GM18502 (cell line): ENCODE results near the gene TXNRD1.
"Not testable (repeated sequence)": the region's sequence is repeated elsewhere in the genome, so short reads cannot be mapped to it uniquely, and the experiment has no call there.

ENCODE experiments used
- ATAC-seq: cut with Tn5 transposase; IDR thresholded peaks from one replicate; pipeline ENCODE4 v1.9.1; 2021; ENCODE audit warnings: mild to moderate bottlenecking; ENCODE audit not compliant: unreplicated experiment, poor library complexity

The TXNRD1 gene

DNA sequence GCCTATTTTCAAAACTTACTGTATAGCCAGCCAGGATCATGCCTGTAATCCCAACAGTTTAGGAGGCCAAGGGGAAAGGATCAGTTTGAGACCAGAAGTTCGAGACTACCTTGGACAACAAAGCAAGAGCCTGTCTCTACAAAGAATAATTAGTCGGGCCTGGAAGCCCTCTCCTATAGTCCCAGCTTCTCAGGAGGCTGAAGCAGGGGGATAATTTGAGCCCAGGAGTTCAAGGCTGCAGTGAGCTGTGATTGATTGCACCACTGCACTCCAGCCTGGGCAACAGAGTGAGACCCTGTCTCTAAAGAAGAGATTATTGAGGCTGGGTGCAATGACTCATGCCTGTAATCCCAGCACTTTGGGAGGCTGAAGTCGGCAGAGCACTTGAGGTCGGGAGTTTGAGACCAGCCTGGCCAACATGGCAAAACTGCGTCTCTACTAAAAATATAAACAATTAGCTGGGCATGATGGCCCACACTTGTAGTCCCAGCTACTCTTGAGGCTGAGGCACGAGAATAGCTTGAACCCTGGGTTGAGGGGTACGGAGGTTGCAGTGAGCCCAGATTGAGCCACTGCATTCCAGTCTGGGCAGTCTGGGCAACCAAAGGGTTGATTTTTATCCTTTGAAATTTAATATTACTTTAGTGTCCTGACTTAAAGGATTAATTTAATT, 102.1 kb downstream of the TXNRD1 start:
- ATAC-seq, result no peak

DNA sequence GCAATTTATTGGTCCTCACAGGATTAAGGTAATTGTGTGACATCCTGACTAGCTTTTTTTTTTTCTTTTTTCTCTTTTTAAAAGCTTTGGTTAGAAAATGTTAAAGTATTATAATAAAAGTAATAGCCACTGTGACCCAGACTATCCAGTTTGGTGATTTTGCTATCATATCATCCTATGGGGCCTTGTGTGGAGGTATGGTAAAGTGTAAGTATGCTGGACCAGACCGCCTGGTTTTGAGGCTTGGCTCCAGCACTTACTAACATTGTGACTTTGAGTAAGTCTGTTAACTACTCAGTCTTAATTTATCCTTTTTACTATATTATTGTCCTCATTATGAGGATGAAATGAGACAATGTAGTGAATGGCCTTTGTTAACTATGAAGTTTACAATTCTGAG, 103.4 kb downstream of the TXNRD1 start:
- no peak for ATAC-seq

DNA sequence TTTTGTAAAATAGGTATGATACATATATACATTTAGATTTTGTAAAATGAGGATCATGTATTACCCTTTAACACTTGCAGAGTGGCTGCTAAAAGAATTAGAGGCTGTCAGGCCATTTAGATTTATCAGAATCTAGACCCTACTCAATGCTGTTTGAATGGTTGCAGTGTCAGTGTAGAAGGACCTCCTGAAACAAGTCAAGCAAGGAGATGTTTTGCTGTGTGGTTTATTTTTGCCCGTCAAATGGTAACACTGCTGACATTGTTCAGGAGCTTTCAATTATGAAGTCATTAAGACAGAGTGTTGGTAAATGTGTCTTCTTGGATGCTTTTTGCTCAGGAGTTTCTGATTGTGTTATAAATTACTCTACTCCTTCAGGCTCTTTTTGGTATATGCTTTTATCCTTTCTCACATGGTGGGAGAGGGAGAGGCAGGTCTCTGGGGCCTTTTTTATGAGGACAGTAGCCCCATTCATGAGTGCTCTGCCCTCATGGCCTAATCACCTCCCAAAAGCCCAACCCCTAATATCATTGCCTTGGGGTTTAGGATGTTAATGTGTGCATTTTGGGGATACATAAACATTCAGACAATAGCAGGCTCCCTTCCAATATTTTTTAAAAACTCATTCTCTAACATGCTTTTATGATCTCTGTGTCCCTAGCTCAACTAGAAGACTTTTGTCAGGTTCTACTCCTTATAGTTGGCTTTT, 104.5 kb downstream of the TXNRD1 start:
- no peak for ATAC-seq

DNA sequence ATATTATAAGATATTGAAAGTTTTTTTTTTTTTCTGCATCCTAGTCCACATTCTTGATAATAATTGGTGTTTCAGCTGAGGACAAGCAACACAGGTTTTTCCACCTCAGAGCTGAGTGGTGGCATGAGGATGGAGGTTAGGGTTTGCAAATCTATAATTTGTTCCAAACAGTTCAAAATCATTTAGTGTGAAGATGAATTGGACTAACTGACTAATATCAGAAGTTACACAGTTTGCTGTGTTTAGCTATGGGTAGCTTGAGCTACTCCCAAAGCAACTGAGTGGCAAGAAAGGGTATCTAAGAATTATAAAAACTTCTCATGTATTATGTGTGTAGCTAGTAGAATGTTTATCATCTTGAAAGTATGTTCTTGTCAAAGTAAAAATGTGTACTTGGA, 105.0 kb downstream of the TXNRD1 start:
- no peak for ATAC-seq

DNA sequence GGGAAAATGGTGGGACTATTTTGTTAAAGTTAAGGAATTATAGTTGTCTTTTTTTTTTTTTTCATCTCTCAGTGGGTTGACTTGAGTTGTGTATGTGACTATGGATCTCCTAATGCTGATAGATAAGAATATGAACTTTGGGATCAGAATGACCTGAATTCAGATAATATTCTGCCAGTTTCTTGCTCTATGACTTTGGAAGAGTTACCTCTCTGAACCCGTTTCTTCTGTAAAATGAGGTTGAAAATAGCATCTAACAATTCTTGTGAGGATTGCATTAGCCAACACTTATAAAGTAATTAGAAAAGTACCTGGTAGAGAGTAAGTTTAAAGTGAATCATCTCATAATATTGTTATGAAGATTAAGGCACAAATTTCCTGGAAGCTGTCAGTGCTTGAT, 106.4 kb downstream of the TXNRD1 start:
- no peak for ATAC-seq

DNA sequence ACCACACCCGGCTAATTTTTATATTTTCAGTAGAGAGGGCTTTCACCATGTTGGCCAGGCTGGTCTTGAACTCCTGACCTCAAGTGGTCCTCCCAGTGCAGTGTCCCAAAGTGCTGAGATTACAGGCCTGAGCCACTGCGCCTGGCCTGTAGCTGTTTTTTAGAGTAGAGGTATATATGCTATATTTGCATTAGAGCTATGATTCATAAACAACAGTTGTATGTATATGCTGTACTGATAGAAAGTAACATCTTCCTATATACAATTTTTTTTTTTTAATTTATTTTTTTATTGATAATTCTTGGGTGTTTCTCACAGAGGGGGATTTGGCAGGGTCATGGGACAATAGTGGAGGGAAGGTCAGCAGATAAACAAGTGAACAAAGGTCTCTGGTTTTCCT, 107.0 kb downstream of the TXNRD1 start:
- not testable (repeated sequence) for ATAC-seq

DNA sequence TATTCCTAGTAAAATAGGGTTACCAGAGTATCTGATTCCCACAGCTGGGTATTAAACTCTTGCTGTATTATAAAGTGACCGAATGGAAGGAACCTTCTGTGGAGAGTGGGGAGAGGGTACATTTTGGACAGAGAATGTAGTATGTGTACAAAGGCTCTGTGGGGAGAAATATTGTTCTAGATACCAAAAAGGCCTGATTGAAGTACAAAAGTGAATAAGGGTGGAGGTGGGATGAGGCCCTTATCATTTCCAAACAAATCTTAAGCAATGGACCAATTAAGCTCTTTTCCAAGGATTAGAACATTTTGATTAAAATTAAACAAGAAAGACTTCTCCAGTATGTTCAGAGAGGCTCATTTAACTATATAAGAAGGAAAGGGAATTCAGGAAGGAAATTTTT, 108.3 kb downstream of the TXNRD1 start:
- ATAC-seq, result no peak

DNA sequence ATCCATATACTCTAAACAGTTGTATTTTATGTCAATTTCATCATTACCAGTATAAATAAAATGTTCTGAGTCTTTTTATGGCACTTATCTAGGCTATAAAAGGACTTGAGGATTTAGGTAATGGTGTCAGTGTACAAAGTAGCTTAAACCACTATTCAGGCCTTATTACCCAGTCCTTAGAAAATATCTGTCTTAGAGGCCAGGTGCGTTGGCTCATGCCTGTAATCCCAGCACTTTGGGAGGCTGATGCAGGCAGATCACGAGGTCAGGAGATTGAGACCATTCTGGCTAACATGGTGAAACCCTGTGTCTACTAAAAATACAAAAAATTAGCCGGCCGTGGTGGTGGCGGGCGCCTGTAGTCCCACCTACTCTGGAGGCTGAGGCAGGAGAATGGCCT, 112.7 kb downstream of the TXNRD1 start:
- ATAC-seq, result not testable (repeated sequence)

DNA sequence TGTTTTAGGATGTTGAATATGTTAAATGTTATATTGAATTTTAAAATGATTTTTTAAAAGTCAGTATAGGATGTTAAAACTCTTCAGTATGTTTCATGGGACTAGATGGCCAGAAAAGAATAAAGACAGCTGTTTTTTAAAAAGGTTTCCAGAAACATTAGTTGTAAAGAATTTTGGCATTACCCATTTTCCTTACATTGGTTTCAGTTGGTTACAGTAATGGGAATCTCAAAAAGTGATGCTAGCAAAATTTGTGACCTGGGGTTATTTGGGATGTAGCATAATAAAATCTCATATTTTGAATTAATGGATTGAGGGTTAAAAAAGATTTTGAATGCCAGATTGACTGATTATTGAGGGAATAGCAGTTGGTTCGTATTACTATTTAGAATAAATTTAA, 113.2 kb downstream of the TXNRD1 start:
- ATAC-seq, result no peak

DNA sequence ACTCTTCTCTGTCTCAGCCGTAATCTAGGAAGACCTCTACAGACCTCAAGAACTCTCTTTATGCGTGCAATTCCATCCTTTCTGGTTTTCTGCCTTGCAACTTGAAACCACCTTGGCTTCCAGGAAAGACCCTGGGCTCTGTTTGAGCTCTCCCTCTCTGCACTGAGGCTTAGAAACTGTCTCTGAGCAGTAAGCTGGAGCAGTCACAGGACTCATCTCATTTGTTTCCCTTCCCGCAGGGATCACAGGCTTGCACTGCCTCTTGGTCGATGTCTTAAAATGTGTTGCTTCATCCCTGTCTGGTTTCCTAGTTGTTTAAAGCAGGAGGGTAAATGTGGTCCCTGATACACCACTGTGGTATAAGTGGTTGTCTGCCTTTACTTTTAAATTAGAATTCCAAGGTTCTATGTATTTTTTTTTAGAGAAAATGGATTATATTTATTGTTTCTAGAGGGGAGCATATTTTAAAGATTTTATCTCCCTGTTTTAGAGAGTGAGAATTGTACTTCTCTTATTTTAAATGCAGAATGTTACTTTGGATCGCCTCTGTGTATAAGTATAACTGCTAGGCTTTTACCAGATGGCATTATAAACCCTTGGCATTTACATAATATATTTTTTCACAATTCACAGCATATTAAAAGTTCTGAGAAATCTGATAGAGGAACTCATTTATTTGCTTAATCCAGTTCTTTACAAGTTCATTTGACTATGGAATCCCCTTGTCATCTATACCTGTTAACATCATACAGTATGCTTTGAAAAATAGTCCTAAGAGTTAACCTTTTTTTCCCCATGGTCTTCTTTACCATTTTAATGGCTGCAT, 114.3 kb downstream of the TXNRD1 start:
- no peak for ATAC-seq

DNA sequence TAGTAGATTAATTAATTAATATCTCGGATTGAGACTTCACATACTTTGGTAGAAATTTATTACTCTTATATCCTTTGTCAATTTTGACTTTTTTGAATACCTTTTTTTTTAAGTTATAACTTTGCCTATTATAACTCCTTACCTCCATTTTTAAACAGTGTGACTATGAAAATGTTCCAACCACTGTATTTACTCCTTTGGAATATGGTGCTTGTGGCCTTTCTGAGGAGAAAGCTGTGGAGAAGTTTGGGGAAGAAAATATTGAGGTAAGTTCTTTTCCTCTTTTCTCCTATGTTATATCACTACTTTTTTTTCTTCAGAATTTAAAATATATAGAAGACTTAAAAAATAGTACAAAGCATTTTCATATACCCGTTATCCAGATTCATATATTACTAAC, 115.8 kb downstream of the TXNRD1 start:
- ATAC-seq, result no peak

DNA sequence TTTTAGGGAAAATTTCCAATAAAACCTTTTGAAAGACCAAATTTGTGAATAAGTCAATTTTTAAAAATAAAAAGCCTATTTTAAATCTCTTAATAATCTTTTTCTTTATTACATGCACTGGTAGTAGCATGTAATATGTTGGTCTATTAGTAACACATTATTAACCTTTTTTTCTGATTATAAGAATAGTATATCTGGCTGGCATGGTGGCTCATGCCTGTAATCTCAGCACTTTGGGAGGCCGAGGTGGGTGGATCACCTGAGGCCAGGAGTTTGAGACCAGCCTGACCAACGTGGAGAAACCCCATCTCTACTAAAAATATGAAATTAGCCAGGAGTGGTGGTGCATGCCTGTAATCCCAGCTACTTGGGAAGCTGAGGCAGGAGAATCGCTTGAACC, 116.7 kb downstream of the TXNRD1 start:
- ATAC-seq, result not testable (repeated sequence)

DNA sequence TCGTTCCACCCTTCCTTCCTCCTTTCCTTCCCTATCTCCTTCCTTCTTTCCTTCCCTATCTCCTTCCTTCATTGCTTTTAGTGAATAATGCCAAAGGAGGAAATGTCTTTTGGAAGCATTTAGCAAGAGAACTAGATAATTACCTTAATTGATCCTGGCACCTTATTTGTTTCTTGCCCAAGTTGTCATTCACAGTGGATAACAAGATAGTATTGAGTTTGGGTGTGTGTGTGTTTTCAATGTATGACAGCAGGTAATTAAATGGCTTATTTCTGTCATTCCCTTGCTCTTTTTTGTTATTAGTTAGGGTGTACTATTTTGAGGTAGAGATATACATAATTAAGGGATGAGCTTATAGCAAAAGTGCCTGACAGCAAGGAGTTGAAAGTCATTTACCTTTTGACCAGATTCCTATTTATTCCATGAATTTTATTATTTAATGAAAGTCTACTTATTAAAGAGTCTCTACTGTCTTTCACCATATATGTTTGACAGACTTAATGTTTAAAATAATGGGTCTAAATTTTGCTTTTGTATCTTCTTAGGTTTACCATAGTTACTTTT, 118.2 kb downstream of the TXNRD1 start:
- ATAC-seq, result no peak

DNA sequence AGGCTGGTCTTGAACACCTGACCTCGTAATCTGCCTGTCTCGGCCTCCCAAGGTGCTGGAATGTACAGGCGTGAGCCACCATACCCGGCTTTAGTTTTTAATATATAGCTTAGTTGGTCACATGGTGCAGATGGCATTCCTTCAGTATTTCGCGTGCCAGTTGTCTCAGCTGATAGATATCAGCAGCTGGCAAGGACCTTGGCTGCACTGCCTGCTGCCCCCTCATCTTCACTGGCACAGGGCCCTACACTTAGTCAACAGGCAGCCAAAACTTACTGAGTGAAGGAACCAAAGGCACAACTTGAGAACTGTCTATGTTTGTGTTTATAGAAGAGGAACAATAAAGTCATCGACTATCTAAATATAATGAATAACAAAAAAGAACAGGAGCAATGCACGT, 119.0 kb downstream of the TXNRD1 start:
- ATAC-seq, result no peak

DNA sequence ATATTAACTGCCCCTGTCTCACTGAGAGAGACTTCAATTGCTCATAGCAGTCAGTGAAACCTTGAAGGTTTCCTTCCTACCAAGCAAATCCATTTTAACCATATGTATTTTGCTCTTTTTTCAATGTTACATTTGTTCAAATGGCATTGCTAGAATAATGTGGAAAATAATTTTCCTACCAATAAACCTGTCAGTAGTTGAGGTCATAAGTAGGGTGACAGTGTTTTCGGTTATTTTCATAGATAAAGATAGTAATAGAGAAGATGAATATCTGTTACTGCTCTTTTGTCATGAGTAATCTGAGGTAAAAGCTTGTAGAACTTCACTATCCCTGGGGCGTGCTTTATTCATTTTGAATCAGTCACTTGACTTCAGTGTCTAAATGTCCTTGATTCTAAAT, 120.5 kb downstream of the TXNRD1 start:
- ATAC-seq, result no peak

DNA sequence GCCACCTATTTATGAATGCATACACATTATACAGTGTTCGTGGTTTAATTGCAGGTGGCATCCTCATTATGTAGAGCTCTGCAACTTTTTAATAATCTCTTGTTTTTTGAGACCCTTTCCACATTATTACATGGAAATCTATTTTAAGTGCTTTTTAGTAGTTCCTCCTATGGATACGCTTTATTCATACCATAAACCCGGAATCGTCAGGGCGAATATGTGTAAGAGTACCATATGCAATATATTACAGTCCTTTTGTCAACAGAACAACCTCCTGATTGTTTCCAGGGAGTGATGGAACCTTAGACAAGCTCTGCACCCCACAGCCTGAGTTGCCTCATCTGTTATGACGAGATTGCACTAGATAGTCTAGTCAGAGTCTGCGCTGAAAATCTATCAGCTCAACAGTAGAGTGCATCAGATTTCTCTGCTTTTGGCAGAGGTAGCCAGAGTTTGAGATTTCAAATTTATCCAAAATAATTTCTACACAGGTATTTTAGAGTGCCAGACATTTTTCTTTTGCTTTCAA, 121.5 kb downstream of the TXNRD1 start:
- ATAC-seq, result no peak

DNA sequence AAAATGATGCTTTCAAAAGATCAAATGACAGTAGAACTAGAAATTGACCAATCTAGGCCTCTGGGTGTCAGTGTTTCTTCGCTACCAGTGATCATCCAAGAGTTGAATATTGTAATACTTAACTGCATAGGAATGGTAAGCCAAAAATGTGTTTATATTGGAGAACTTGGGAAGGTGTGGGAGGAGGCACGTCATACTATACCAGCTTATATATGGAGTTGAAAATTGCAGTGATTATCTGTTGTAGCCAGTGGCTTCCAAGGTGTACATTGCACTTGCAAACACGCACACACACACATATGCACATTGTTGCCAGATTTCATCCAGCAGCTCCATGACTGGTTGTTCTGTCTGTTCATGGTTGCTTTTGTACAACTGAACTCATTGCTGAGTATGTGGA, 124.1 kb downstream of the TXNRD1 start:
- ATAC-seq, result no peak

DNA sequence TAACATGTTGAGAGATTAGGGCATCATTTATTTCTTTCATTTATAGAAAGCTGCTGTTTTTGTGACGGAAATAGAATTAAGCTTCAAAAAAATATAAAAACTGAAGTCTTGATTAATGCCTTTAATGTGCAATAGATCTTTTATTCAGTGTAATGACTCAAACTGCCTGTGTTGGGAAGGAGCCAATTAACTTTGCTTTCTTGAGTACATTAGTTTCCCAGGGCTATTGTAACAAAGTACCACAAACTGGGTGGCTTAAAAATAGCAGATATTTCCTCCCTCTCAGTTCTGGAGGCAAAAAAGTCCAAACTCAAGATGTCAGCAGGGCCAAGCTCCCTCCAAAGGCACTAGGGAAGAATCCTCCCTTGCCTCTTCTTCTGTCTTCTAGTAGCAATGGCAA, 124.6 kb downstream of the TXNRD1 start:
- no peak for ATAC-seq

DNA sequence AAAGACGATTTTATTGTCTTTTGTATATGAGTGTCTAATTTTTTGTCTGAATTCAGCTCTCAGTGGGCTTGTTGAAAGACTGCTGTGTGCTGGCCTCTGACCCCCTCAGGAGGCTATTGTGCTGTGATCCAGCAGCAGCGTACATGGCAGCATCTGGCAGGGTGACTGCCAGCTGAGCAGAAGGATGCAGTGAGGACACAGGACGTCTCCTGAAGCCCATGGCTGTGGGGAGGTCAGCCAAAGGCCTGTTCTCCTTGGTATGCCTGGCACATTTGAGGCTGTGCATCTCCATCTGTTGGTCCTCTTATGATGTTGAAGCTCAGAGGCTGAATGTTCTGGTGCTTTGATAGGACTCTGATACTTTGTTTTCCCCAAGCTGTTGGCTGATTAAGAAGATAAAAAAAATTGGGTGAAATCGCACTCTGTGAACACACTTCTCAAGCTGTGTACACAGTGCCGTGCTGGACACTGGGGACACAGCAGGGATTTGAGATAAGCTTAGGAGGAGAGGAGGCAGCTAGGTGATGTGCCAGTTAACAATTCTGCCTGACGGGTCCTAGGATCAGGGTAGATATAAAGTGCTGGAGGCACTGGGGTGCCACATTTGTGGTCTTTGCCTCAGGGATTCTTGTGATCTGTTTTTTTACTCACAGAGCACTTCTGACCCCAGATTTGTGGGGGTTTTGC, 125.5 kb downstream of the TXNRD1 start:
- no peak for ATAC-seq

DNA sequence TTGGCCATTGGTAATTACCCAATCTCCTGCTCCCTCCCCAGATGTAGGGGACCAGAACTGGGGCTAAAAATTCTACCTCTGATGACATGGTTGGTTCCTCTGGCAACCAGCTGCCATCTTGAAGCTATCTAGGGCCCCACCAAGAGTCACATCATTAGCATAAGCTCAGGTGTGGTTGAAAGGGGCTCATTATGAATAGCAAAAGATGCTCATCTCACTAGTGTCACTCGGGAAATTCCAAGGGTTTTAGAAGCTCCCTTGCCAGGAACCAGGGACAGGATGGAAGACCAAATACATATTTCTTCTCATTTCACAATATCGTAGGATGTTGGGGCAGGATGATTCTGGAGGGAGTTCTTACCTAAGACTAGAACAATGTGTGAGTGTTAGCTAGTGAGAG, 126.6 kb downstream of the TXNRD1 start:
- ATAC-seq, result no peak
